SKM-1 treated with dmso at 0.1 percent for 144 hours (cell line): ENCODE results near the gene GNA12.

Source experiments
- DNase-seq: peaks from one replicate; lab custom pipeline; 2025; ENCODE audit not compliant: unreplicated experiment; lab: John Stamatoyannopoulos, UW

The GNA12 gene

GRCh38 chr7:2717293-2718261 lies 126.5 kb downstream of the GNA12 start:
- DNase-seq, result no peak

GRCh38 chr7:2716906-2717292 lies 127.2 kb downstream of the GNA12 start:
- no peak for DNase-seq

- DNase-seq, result no peak
Observed at GRCh38 chr7:2716488-2716887, 127.6 kb downstream of the GNA12 start.

- DNase-seq, result no peak
Observed at GRCh38 chr7:2715341-2716231, 128.5 kb downstream of the GNA12 start.

GRCh38 chr7:2714636-2715035 lies 129.5 kb downstream of the GNA12 start:
- DNase-seq, result no peak

GRCh38 chr7:2713978-2714377 lies 130.1 kb downstream of the GNA12 start:
- DNase-seq, result no peak

- no peak for DNase-seq
Observed at GRCh38 chr7:2713370-2713769, 130.7 kb downstream of the GNA12 start.

GRCh38 chr7:2711895-2712675 lies 132.0 kb downstream of the GNA12 start:
- no peak for DNase-seq

- no peak for DNase-seq
Observed at GRCh38 chr7:2710901-2711551, 133.1 kb downstream of the GNA12 start.

- no peak for DNase-seq
Observed at GRCh38 chr7:2710286-2710655, 133.8 kb downstream of the GNA12 start.

GRCh38 chr7:2709553-2710285 lies 134.4 kb downstream of the GNA12 start:
- DNase-seq, result peak; percentile 36

GRCh38 chr7:2708547-2709310 lies 135.4 kb downstream of the GNA12 start:
- no peak for DNase-seq

GRCh38 chr7:2708041-2708440 lies 136.1 kb downstream of the GNA12 start:
- DNase-seq, result no peak

- no peak for DNase-seq
Observed at GRCh38 chr7:2707481-2707880, 136.6 kb downstream of the GNA12 start.

GRCh38 chr7:2706685-2707126 lies 137.4 kb downstream of the GNA12 start:
- no peak for DNase-seq

GRCh38 chr7:2705371-2706096 lies 138.6 kb downstream of the GNA12 start:
- no peak for DNase-seq

GRCh38 chr7:2702594-2702957 lies 141.5 kb downstream of the GNA12 start:
- no peak for DNase-seq

- no peak for DNase-seq
Observed at GRCh38 chr7:2701832-2702593, 142.1 kb downstream of the GNA12 start.
